ENCODE measurements around the gene RNF227. TPM values are rescaled to one million over a fixed set of nuclear protein-coding genes. Genes with fewer than 3 reads are reported as not detected.
"Not testable (repeated sequence)": the region's sequence is repeated elsewhere in the genome, so short reads cannot be mapped to it uniquely, and the experiment has no call there.

RNF227 gene
- total RNA-seq, 2 experiments from 2014 or later: 3.8 to 5.6 TPM

DNA sequence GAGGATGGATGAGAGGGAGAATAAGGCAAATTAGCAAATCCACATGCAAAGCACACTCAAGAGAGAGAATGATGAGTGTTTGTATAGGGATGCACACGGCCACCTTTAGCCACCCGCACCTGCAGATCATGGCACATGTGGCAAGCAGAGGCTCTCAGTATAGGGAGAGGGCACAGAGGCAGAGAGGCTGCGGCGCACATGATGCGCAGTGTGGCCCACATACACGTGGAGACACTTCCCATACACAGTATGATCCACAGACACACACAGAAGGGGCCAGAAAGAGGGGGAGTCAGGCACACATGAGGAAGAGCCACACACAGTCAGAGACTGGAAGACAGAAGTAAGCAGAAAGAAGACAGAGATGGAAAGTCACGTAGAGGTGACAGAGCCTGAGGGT is 34.0 kb downstream of the RNF227 start:
- peaks cover 1% of the 10 kb centered on the region for H3K4me1 Mint-ChIP-seq
- peak; percentile 38 for DNase-seq
- no peaks in the 10 kb centered on the region for H3K9me3 Mint-ChIP-seq (ENCODE audit: low read depth)
- H3K36me3 Mint-ChIP-seq (ENCODE audit: low read depth): peaks cover 10% of the 10 kb centered on the region
- CTCF ChIA-PET: interaction anchor here (1.8 kb wide), 1 partner anchor 25 kb away, joined by 7 read pairs; the partner anchor contains the start of genes CYB5D1 and NAA38
- H3K27me3 Mint-ChIP-seq: no peaks in the 10 kb centered on the region
- intact Hi-C loops (cut with DNase I, micrococcal nuclease): loop anchor here in 1 of 2 experiments (5.0 kb wide), 1 partner anchor 235 kb away; the partner anchor contains the start of gene ALOXE3
- H3K27ac Mint-ChIP-seq: no peak overlapping the region
- ATAC-seq: no peak
- no peak overlapping the region for H3K4me3 Mint-ChIP-seq
- POLR2A ChIA-PET: no interaction called here

DNA sequence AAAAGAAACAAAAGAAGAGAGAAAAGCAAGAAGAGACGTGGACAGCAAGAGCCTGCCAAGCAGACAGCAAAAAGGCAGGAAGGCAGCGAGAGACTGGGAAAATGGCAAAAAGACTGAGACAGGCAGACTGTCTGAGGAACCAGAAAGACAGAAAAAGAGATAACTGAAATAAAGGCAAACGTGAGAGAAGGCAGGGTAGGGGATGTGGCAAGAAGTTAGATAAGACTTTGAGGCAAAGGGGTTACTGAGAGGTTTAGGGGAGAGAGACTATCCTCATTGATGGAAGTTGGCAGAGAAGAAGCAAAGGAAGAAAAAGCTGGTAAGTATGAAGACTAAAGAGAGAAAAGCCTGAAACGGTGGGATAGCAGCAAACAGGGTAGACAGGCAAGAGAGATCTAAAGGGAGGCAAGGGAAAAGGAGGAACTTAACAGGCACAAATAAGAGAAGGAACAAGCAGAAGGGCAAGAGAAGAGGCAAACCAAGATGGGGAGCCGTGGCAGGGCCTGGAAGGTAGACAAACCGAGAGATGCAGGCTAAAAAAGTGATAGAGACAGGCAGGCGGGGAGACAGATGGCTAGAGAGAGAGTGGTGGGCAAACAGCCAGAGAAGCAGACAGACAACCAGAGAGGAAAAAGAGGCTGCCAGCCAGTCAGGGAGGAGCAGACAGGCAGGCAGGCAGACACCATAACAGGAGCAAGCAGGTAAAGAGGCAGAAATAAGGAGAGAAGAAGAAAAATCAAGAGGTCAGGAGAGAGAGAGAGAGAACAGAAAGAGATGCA is 34.6 kb downstream of the RNF227 start:
- ATAC-seq (no peak), DNase-seq (peak; percentile 16)
- Mint-ChIP-seq H3K4me1 (peaks cover 1% of the 10 kb centered on the region), H3K27me3 (no peaks in the 10 kb centered on the region), H3K4me3 (no peak overlapping the region), H3K27ac (no peak overlapping the region), H3K9me3 (ENCODE audit: low read depth) (no peaks in the 10 kb centered on the region), H3K36me3 (ENCODE audit: low read depth) (peaks cover 10% of the 10 kb centered on the region)
- ChIA-PET CTCF (no interaction called here), POLR2A (no interaction called here)
- intact Hi-C loops (cut with DNase I, micrococcal nuclease): loop anchor here in 1 of 2 experiments (5.0 kb wide), 1 partner anchor 236 kb away; the partner anchor contains the start of gene ALOXE3

DNA sequence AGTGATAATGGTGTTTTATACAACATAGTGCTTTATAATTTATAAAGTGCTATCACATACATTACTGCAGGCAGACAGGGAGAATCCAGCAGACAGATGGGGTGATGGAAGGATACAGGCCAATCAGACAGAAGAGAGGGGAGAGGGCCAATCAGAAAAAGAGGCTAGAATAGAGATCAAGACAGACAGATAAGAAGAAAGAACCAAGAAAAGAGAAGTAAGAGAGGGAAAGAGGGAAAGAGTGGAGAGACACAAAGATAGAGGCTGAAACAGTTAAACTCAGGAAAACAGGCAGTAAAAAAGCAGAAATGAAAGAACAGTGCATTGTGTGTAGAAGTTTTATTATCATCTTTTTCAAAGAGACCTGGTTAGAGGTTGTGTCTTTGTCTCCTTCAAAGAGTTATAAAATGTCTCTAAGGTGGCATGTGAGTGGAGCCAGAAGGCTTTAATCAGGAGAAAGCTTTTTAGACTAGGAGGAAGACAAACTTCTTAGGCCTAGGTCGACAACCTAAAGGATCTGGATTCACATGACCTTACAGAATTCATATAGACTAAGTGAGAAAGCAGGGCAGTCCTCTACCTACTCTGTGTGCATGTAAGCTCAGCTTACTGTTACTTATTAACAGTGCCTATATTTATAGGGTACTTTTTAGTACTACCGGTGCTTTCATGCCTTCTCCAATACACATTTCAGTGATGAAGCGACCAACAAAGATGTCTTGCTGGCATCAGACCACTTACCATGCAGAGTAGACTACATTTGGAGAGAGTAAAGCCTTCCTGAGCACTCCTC is 35.8 kb downstream of the RNF227 start:
- peaks cover 1% of the 10 kb centered on the region for H3K4me1 Mint-ChIP-seq
- ChIA-PET CTCF (interaction anchor here (0.6 to 4.7 kb wide), 2 partner anchors 18 to 291 kb away, joined by 3 to 32 read pairs; no protein-coding TSS in a partner anchor), POLR2A (no interaction called here)
- peak; percentile 24 for ATAC-seq
- H3K9me3 Mint-ChIP-seq (ENCODE audit: low read depth): no peaks in the 10 kb centered on the region
- peaks cover 4% of the 10 kb centered on the region for H3K36me3 Mint-ChIP-seq (ENCODE audit: low read depth)
- DNase-seq: no peak
- H3K27ac Mint-ChIP-seq: no peak overlapping the region
- intact Hi-C loops (cut with DNase I, micrococcal nuclease): loop anchor here in 1 of 2 experiments (5.0 kb wide), 1 partner anchor 237 kb away; the partner anchor contains the start of gene ALOXE3
- no peaks in the 10 kb centered on the region for H3K27me3 Mint-ChIP-seq
- H3K4me3 Mint-ChIP-seq: no peak overlapping the region

DNA sequence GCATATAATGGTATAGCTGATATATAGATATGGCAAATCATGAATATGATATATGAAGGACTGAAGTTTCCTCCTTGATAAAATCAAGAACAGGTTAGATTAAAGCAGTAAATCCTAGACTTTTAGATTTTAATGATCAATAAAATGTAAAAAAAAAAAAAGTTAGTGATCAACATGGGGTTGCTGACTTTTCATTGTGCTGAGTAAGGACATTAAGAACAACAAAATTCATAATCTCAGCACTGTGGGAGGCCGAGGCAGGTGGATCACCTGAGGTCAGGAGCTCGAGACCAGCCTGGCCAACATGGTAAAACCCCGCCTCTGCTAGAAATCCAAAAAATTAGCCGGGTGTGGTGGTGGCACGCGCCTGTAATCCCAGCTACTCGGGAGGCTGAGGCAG is 37.9 kb downstream of the RNF227 start:
- Mint-ChIP-seq H3K27me3 (no peaks in the 10 kb centered on the region), H3K9me3 (ENCODE audit: low read depth) (no peaks in the 10 kb centered on the region), H3K36me3 (ENCODE audit: low read depth) (peaks cover 10% of the 10 kb centered on the region), H3K27ac (no peak overlapping the region), H3K4me1 (no peaks in the 10 kb centered on the region), H3K4me3 (no peak overlapping the region)
- no peak for DNase-seq
- ChIA-PET POLR2A (no interaction called here), CTCF (interaction anchor here (0.6 to 4.7 kb wide), 3 partner anchors 12 to 374 kb away, joined by 3 to 32 read pairs (median 13); no protein-coding TSS in a partner anchor)
- intact Hi-C loops (cut with DNase I, micrococcal nuclease): no loop called here
- no peak for ATAC-seq

DNA sequence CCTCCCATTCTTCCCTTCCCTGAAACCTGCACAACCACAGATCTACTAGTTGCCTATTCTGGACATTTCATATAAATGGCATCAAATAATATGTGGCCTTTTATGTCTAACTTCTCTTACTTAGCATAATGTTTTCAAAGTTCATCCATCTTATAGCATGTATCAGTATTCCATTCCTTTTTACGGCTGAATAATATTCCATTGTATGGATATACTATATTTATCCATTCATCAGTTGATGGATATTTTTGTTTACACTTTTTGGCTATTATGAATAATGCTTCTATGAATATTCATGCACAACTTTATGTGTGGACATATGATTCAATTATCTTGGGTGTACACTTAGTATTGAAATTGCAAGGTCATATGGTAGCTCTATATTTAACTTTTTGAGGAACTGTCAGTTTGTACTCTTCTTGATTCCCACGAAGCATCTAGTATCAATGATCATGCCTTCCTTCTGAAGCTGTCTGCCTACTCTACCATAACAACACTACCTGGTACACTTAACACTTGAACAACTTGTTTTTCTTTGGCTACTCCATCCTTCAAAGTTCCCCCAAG is 40.2 kb downstream of the RNF227 start:
- DNase-seq (no peak), ATAC-seq (no peak)
- CTCF ChIA-PET: interaction anchor here (0.6 to 4.7 kb wide), 3 partner anchors 13 to 198 kb away, joined by 3 to 32 read pairs (median 3); no protein-coding TSS in a partner anchor
- H3K27ac Mint-ChIP-seq: no peak overlapping the region
- H3K9me3 Mint-ChIP-seq (ENCODE audit: low read depth): no peaks in the 10 kb centered on the region
- no peak overlapping the region for H3K4me3 Mint-ChIP-seq
- POLR2A ChIA-PET: no interaction called here
- H3K27me3 Mint-ChIP-seq: no peaks in the 10 kb centered on the region
- H3K36me3 Mint-ChIP-seq (ENCODE audit: low read depth): peaks cover 16% of the 10 kb centered on the region
- intact Hi-C loops (cut with DNase I, micrococcal nuclease): no loop called here
- H3K4me1 Mint-ChIP-seq: no peaks in the 10 kb centered on the region

DNA sequence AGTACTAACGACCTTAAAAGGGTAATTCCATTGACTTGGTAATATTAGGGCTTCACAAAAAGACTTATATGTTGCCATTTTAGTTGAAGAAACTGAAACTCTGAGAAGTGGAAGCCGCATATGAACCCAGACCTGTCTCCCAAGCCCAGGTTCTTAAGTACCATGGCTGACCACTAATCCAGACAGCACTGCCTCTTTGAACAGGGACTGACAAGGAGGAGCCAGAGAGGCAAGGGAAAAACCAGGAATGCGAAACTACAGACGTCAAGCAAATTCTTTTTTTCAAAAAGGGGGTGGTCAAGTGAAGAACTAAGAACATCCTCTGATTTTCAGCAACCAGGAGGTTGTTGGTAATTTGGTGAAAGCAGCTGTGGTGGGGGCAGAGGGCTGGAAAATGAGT is 43.0 kb downstream of the RNF227 start:
- CTCF ChIA-PET: interaction anchor here (0.6 to 1.5 kb wide), 2 partner anchors 201 to 232 kb away, joined by 3 read pairs; no protein-coding TSS in a partner anchor
- no peak overlapping the region for H3K4me3 Mint-ChIP-seq
- intact Hi-C loops (cut with DNase I, micrococcal nuclease): no loop called here

DNA sequence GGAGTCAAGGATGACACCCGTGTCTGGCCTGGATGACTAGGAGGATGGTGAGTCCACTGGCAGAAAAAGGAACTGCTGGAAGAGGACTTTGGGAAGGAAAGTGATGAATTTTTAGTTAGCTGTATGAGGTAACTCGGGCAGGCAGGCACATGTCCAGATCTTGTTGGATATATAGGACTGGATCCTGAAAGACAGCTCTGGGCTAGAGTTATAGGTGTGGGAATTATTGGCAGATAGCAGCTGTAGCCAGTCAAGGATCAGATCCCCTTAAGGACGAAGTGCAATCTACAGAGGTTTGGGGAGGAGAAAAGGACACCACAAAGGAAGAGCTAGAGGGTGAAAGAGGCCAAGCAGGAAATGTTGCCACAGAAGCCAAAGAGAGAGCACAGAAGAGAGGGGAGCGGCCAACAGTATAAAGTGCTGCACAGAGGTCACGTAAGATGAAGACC is 48.2 kb downstream of the RNF227 start:
- ATAC-seq: peak; percentile 53
- POLR2A ChIA-PET: no interaction called here
- no peak overlapping the region for H3K4me3 Mint-ChIP-seq

More for the DNA sequence above, 43.0 kb downstream of the RNF227 start:
- H3K27ac Mint-ChIP-seq: no peak overlapping the region
- peaks cover 10% of the 10 kb centered on the region for H3K4me1 Mint-ChIP-seq
- DNase-seq: no peak
- POLR2A ChIA-PET: interaction anchor here (0.6 to 1.1 kb wide), 3 partner anchors 11 to 53 kb away, joined by 3 read pairs; no protein-coding TSS in a partner anchor
- H3K36me3 Mint-ChIP-seq (ENCODE audit: low read depth): peaks cover 18% of the 10 kb centered on the region
- H3K27me3 Mint-ChIP-seq: no peaks in the 10 kb centered on the region
- H3K9me3 Mint-ChIP-seq (ENCODE audit: low read depth): no peaks in the 10 kb centered on the region
- no peak for ATAC-seq

DNA sequence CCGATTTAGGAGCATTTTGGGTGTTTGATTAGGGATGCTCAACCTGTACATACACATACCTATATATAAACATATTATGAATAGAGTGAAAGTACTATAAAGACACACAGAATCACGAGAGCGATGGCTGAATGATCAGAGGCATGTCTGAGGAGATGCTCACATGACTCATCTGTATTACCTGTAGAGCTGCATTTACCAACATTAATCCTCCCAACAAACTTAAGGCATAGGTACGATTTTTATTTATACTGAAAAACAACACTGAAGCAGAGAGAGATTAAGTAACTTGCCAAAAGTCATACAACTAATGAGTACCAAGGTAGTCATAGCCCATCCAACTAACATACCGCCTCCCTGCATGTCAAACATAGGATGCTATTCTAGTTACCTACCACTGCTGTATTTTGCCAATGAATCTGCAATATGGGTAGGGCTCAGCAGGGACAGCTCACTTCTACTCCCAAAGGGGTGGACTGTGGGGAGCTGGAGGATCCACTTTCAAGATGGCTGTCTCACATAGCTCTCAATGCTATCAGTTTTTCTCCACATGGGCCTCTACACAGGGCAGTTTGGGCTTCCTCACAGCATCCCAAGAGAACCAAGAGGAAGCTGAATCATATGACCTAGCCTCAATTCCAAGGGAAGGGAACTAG is 51.0 kb downstream of the RNF227 start:
- Mint-ChIP-seq H3K27me3 (no peaks in the 10 kb centered on the region), H3K4me3 (no peak overlapping the region), H3K27ac (no peak overlapping the region), H3K4me1 (peaks cover 25% of the 10 kb centered on the region), H3K36me3 (ENCODE audit: low read depth) (peaks cover 32% of the 10 kb centered on the region), H3K9me3 (ENCODE audit: low read depth) (no peaks in the 10 kb centered on the region)
- ChIA-PET POLR2A (interaction anchor here (0.5 to 0.6 kb wide), 2 partner anchors 10 to 183 kb away, joined by 3 to 6 read pairs; no protein-coding TSS in a partner anchor), CTCF (interaction anchor here (0.6 to 6.7 kb wide), 13 partner anchors 10 to 209 kb away, joined by 3 to 53 read pairs (median 4); partner anchors contain the start of genes CNTROB and TRAPPC1)
- intact Hi-C loops (cut with DNase I, micrococcal nuclease): loop anchor here in 1 of 2 experiments (5.0 kb wide), 1 partner anchor 177 kb away; no protein-coding TSS in a partner anchor
- no peak for DNase-seq
- ATAC-seq: peak; percentile 42

More for the DNA sequence above, 48.2 kb downstream of the RNF227 start:
- H3K27ac Mint-ChIP-seq: peak overlapping the region; percentile 49
- intact Hi-C loops (cut with DNase I, micrococcal nuclease): no loop called here
- H3K36me3 Mint-ChIP-seq (ENCODE audit: low read depth): peaks cover 30% of the 10 kb centered on the region
- DNase-seq: no peak
- no peaks in the 10 kb centered on the region for H3K9me3 Mint-ChIP-seq (ENCODE audit: low read depth)
- H3K4me1 Mint-ChIP-seq: peaks cover 23% of the 10 kb centered on the region
- CTCF ChIA-PET: interaction anchor here (1.8 kb wide), 1 partner anchor 31 kb away, joined by 6 read pairs; no protein-coding TSS in a partner anchor
- no peaks in the 10 kb centered on the region for H3K27me3 Mint-ChIP-seq

DNA sequence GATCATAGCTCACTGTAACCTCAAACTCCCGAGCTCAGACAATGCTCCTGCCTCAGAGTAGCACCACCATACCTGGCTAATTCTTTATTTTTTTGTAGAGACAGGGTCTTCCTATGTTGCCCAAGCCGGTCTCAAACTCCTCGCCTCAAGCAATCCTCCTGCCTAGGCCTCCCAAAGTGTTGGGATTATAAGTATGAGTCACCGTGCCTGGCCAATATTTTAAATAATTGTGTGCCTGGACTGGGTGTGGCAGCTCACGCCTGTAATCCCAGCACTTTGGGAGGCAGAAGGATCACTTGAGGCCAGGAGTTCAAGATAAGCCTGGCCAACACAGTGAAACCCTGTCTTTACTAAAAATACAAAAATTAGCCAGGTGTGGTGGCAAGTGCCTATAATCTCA is 51.7 kb downstream of the RNF227 start:
- H3K27ac Mint-ChIP-seq; H3K27me3 Mint-ChIP-seq; H3K9me3 Mint-ChIP-seq (ENCODE audit: low read depth); ATAC-seq; DNase-seq; H3K4me3 Mint-ChIP-seq: not testable (repeated sequence)
- H3K36me3 Mint-ChIP-seq (ENCODE audit: low read depth): peaks cover 30% of the 10 kb centered on the region
- ChIA-PET POLR2A (interaction anchor here (0.5 to 0.6 kb wide), 2 partner anchors 10 to 184 kb away, joined by 3 to 6 read pairs; no protein-coding TSS in a partner anchor), CTCF (interaction anchor here (0.6 to 6.7 kb wide), 13 partner anchors 10 to 196 kb away, joined by 3 to 53 read pairs (median 4); partner anchors contain the start of gene CHD3)
- intact Hi-C loops (cut with DNase I, micrococcal nuclease): loop anchor here in 1 of 2 experiments (5.0 kb wide), 1 partner anchor 178 kb away; no protein-coding TSS in a partner anchor
- H3K4me1 Mint-ChIP-seq: peaks cover 25% of the 10 kb centered on the region
